GM12891 (cell line): ENCODE data around the gene RPP14. TPM values are rescaled to one million over a fixed set of nuclear protein-coding genes. Genes with fewer than 3 reads are reported as not detected.
A peak's percentile ranks its signal among the peaks of the same experiment; 100 is the strongest.
"Not testable (repeated sequence)": the region's sequence is repeated elsewhere in the genome, so short reads cannot be mapped to it uniquely, and the experiment has no call there.

ENCODE experiments used
- DNase-seq: peaks from one replicate; pipeline ENCODE4 v3.0.0; 2011; ENCODE audit warnings: low spot score; ENCODE audit not compliant: insufficient read length
- FAIRE-seq: peaks from 2 replicates; lab custom pipeline; 2011; peaks lifted over from hg19 to GRCh38; lab: Jason Lieb, UNC
- PAX5 ChIP-seq: IDR thresholded peaks from 2 replicates; pipeline ENCODE4 v1.6.1; 2011; ENCODE audit warnings: low read length, moderate library complexity, mild to moderate bottlenecking; ENCODE audit not compliant: insufficient read depth, severe bottlenecking
- POLR2A ChIP-seq: IDR thresholded peaks from 2 replicates; pipeline ENCODE4 v1.6.1; 2011; ENCODE audit warnings: low read depth, low read length, control low read depth
- POLR2AphosphoS5 ChIP-seq: IDR thresholded peaks from 2 replicates; pipeline ENCODE4 v1.6.1; 2011; ENCODE audit warnings: low read depth, low read length, control low read depth
- POU2F2 ChIP-seq: IDR thresholded peaks from 2 replicates; pipeline ENCODE4 v1.6.1; 2011; ENCODE audit warnings: low read depth, mild to moderate bottlenecking, control low read depth, low read length, moderate library complexity
- SPI1 ChIP-seq: IDR thresholded peaks from 2 replicates; pipeline ENCODE4 v1.6.1; 2011; ENCODE audit warnings: low read depth, low read length, control low read depth
- TAF1 ChIP-seq: IDR thresholded peaks from 2 replicates; pipeline ENCODE4 v1.6.1; 2011; ENCODE audit warnings: low read depth, low read length, control low read depth
- polyA plus RNA-seq: library from polyadenylated mRNA; unstranded; fragments of >200 nt; gene quantifications from one replicate; pipeline ENCODE4 v1.2.1, GENCODE V29; 2012; ENCODE audit warnings: low read depth, missing spikeins, inconsistent platforms; ENCODE audit not compliant: missing spikeins

The RPP14 gene
- polyA plus RNA-seq = 5.9 TPM

DNA sequence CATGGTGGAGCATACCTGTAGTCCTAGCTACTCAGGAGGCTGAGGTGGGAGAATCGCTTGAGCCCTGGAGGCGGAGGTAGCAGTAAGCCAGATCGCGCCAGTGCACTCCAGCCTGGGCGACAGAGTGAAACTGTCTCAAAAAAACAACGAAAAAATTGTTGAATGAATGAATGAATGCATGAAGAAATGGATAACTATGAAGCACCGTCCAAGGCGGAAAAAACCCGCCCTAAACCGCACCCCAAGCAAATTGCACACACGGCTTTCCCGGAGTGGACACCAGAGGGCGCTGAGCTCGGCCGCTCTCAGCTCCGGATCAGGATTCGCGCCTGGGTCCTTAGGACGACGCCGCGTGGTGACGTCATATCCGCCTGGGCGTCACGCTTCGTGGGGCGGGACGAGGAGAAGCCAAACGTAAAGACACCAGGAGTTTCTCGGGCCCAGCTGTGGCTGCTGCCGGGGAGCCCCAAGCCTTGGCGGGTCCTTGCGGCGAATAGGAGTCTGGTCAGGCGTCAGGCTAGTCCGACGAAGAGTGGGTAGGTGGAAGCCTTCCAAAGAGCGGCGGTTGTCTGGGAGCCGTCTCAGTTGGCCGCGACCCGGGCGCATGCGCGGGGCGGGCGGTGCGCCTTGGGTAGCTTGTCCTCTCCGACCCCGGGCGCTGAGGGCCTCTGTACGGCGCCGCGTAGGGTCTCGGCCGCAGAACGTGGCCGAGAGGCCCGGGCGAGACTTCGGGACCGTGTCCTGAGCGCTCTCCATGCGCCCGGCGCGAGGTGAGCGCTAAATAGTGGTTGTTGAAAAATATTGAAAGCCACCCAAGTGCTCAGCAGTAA, at the start of gene RPP14, which contains the start of gene HTD2:
Gene RPP14, plus strand, starts transcription at position 364 of the 830 bp plus-strand sequence. CDS start 4,085 bp downstream, outside the sequence.
Gene HTD2, plus strand, starts transcription at position 639 of the 830 bp plus-strand sequence. CDS start 11,094 bp downstream, outside the sequence.
- TF ChIP-seq SPI1 = no peak
- TF ChIP-seq POU2F2 = peak; percentile 76; the same call in 1 of the 2 replicates
- TF ChIP-seq TAF1 = peak; percentile 75
- TF ChIP-seq POLR2A = peak; percentile 81
- TF ChIP-seq POLR2AphosphoS5 = peak; percentile 75; the same call in 1 of the 2 replicates
- peak; percentile 98 for TF ChIP-seq PAX5
- DNase-seq (peak; percentile 88), FAIRE-seq (peak; percentile 97)

DNA sequence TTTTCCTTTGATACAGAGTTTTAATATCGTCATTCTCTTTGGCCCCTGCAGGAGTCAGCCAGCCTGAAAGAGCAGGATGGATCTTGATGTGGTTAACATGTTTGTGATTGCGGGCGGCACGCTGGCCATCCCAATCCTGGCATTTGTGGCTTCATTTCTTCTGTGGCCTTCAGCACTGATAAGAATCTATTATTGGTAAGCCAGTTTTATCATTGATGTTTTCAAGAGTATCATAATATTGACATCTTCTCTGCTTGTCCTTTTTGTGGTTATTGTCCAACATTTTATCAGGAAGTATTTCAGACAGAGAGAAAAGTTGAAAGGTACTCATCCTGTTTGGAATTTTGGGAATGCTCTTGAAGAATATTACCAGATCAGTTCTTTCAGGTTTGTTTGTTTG, 49.5 kb upstream of the RPP14 start:
- no peak for TF ChIP-seq POLR2A
- no peak for TF ChIP-seq SPI1
- no peak for TF ChIP-seq PAX5
- no peak for TF ChIP-seq POU2F2
- no peak for TF ChIP-seq TAF1
- TF ChIP-seq POLR2AphosphoS5 = no peak
- no peak for FAIRE-seq

DNA sequence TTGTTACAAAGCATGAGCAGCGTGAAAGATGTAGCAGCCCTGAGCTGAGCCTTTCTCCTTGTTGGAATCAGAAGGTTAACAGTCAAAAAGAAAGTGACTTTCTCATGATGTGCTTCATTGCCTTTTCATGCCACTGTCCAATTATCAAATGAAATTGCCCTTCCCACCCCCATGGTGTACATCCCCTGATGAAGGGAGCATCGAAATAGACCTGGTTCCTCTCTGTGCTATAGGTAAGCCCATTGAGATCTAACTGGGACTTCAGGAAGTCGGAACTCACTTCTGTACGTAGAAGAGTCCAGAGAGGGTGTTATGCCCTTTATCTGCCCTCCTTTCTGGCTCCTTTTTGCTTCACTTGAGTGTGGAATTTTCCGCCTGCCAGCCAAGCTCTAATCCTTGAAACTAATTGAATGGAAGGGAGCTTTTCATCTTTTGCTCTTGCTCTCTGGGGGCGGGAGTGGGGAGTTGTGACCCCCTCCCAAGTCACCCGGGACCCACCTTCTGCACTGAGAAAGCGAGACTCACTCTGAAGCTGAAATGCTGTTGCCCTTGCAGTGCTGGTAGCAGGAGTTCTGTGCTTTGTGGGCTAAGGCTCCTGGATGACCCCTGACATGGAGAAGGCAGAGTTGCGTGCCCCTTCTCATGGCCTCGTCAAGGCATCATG, 47.5 kb upstream of the RPP14 start:
- no peak for DNase-seq
- peak; percentile 48 for FAIRE-seq

More for the DNA sequence above, 49.5 kb upstream of the RPP14 start:
- no peak for DNase-seq

DNA sequence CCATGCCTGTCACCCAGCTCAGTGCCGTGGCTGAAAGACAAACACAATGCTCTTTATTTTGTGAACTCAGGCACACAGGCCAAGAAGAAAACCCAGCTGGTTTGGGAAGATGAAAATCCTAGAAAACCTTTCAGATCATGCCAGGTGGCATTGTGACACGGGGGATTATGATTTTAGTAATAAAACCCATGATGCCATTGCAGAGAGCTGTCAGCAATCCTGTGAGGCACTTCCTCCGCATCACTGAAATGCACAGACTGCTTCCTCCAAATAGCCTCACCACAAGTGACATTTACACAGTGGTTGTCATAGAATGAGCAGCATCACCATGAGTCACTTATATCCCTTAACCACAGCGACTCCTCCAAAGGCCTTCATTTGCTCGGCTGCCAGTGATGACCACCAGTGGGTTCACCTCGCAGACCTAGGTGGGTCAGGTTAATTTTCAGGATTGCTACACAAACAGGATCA, 45.7 kb upstream of the RPP14 start:
- peak; percentile 47 for FAIRE-seq
- DNase-seq = no peak
- no peak for TF ChIP-seq SPI1

More for the DNA sequence above, 47.5 kb upstream of the RPP14 start:
- no peak for TF ChIP-seq PAX5
- TF ChIP-seq POLR2AphosphoS5 = no peak
- TF ChIP-seq TAF1 = no peak

DNA sequence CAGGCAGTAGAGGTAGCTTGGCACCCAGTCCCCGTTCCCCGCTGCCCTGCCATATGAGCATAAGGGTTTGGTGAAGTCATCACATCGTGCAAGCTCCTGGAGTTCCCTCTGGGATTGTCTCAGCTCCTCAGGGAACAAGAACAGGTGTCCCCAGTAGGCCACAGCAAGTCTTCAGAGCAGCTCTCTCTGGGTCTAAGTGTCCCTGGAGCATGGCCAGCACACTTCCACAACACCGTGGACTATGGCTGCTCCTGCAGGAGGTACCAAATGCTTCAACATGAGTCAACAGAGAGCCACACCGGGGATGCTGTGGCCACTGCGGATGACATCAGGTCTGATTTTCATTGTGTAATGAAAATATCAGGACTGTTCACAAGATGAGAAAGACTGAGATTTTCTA, 45.3 kb upstream of the RPP14 start:
- FAIRE-seq (no peak), DNase-seq (no peak)

DNA sequence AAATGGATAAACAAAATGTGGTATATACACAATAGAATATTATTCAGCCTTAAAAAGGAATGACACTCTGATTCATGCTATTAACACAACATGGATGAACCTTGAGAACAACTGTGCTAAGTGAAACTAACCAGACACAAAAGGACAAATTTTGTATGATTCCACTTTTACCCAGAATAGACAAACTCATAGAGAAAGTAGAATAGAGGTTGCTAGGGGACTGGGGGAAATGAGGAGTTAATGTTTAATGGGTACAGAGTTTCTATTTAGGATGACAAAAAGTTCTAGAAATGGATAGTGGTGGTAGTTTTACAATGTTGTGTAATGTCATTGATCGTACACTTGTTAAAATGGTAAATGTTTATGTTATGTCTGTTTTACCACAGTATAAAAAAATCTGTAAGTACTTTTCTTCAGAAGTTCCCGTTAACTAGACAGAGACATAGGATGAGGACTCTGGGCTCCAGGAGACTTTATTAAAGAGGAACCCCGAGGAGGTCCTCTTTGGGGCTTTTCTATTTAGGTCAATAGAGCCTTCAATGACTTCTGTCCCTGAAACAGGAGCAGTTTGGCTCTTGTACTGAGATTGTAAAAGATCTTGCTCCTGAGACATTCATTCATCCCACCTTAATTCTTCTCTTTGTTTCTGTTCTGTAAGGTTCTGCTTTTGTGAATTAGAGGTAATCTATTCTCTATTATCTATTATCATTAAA, 43.9 kb upstream of the RPP14 start:
- FAIRE-seq (no peak), DNase-seq (no peak)
- no peak for TF ChIP-seq PAX5
- TF ChIP-seq POLR2AphosphoS5 = no peak

More for the DNA sequence above, 45.3 kb upstream of the RPP14 start:
- no peak for TF ChIP-seq POLR2A
- no peak for TF ChIP-seq TAF1

DNA sequence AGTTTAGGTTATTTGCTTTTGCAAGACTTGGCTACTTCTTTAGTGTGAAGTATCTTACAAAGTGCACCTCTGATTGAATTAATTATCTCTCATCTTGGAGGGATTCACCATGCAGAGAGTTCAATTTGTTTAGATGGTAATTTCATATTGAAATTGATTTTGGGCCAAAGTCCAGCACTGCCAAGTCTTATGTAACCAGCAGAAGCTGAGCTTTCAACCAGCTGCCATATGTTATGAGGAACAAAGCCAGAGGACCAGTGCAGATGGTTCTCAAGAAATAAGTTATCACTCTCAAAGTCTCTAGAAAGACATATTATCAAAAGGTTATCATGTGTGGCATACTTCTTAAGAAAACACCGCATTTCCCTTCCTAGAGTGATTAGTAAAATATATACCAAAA, 39.5 kb upstream of the RPP14 start:
- FAIRE-seq = no peak
- TF ChIP-seq PAX5 (no peak), POLR2A (no peak), POU2F2 (no peak), POLR2AphosphoS5 (no peak), SPI1 (no peak), TAF1 (no peak)

DNA sequence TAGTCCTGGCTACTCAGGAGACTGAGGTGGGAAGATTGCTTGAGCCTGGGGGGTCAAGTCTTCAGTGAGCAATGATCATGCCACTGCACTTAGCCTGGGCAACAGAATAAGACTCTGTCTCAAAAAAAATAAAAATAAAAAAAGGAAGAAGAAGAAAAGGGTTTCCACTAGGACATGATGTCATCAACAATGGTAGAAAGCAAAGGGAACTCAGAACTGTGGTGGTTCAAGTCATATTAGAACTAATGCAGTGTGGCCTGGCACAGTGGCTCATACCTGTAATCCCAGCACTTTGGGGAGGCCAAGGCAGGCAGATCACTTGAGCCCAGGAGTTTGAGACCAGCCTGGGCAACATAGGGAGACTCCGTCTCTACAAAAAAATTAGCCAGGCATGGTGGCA, 38.5 kb upstream of the RPP14 start:
- DNase-seq, FAIRE-seq: not testable (repeated sequence)

More for the DNA sequence above, 39.5 kb upstream of the RPP14 start:
- no peak for DNase-seq

DNA sequence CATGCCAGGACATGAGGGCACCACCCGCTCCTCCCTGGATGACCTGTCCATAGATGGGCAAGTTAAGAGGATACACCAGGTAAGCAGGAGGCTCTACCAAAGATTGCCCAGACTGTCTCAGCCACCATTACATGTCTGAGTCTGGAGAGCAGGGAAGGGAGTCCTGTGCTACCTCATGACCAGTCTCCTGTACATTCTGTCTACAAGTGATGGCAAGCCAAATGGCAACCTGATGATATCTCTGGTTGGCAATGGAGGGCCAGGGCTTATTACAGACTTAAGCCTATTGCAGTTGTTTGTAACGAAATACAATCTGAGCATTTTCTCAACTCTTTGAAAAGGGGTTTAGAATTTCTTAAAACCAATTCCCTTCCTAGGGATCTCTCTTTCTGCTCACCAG, 36.7 kb upstream of the RPP14 start:
- FAIRE-seq (no peak), DNase-seq (no peak)
- TF ChIP-seq SPI1 = no peak

DNA sequence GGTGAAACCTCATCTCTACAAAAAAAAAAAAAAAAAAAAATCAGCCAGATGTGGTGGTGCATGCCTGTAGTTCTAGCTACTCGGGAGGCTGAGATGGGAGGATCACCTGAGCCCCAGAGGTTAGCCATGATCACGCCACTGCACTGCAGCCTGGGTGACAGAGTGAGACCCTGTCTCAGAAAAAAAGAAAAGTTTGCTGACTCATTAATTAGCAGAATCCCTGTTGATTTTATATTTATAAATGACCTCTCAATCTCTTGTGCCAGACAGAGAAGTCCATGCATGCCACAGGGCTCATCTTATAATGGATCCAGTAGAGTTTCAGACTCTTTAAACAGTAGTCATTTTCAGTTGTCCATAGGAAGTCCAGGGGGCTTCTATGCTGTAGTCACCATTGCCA, 35.6 kb upstream of the RPP14 start:
- no peak for DNase-seq
- no peak for FAIRE-seq
- TF ChIP-seq TAF1 (no peak), PAX5 (no peak), POLR2AphosphoS5 (no peak), POLR2A (no peak), SPI1 (no peak), POU2F2 (no peak)
